ENCODE measurements around the gene PKP2. TPM values are rescaled to one million over a fixed set of nuclear protein-coding genes. Genes with fewer than 3 reads are reported as not detected.

The PKP2 gene
- total RNA-seq: 25.3 TPM

DNA sequence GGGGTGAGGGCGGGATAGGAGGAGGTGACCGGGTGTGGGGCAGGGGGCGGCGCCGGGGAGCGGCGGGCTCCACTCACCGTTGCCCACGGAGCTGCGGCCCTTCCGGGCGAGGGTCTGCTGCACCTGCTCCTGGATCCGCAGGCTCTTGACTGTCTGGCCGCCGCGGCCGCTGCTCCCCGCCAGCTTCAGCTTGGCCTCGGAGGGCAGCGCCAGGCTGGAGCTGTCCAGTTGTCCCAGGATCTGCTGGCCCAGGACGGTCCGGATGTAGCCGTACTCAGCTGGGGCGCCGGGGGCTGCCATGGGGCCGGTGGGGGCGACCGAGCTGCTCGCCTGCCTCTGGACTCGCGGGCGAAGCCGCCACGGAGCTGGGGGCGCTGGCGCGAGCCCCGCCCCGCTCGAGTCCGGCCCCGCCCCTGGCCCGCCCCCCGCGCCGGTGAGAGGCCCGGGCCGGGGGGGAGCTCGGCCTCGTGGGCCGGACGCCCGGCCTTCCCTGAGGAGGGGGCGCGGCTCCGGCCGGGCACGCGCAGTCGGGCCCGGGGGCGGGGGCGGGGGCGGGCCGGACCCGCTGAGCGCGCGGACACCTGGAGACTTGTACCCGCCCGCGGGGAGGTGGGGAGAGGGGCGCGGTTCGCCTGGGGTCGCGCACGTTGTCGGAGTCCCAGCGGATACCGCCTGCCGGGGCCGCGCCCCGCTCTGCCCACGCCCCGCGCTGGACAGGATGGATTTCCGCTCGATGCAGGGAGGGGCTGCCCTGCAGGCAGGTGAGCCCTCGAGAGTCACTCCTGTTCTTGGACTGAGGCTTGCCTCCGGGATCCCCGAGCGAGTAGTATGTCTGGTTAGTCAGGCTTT lies at the start of gene PKP2:
Gene PKP2, minus strand, starts transcription at position 346 of the 849 bp plus-strand sequence. Its CDS starts 46 bp downstream, at position 300.
- peak; percentile 88 for DNase-seq (ENCODE audit: low spot score)

DNA sequence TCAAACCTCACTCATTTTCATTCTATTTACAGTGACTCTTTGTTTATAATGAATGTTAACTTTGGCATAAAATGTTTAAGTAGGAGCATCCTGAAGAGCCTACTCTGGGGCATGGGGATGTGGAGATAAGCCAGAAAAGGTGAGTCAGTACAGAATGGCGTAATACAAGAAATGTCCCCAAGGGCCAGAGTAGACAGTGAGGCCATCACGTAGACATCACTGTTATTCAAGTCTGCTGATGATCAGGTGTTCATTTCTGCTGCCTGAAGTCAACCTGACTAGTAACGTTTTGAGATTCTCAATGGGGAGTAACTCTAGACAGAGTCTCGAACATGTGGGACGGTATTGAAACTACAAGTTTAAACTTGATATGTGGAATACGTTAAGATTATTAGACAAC lies 47.6 kb upstream of the PKP2 start:
- no peak for DNase-seq (ENCODE audit: low spot score)

DNA sequence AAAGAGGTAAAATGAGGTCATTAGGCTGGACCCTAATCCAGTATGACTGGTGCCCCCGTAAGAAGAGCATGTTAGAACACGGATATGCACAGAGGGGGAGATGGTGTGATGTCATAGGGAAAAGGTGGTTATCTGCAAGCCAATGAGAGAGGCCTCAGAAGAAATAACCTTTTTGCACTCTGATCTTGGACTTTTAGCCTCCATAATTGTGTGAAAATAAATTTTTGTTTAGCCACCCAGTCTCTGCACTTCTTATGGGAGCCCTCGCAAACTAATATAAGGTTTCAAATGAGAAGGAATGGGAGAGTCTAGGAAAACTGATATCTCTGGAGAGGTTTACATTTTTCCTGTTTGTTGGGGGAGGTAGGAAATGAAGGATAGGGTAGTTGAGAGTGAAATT lies 43.2 kb upstream of the PKP2 start:
- DNase-seq (ENCODE audit: low spot score): no peak

DNA sequence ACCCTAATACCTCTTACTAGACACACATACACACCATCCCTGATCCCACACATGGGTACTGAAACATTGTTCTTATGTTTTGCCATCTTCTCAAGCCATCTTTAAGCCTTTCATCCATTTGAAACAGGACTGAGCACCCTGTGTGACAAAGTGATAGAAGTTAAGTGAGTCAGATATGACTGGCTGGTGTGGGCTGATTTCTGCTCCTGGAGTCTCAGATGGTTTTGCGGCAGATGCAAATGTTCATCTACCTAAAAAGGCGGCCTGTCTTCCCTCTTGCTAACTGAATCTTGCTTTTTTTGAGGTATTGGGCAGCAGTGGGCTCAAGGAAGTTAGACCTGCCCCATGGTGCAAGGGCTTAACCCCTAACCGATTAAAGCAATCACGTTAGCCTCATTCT lies 30.4 kb upstream of the PKP2 start:
- DNase-seq (ENCODE audit: low spot score): no peak

DNA sequence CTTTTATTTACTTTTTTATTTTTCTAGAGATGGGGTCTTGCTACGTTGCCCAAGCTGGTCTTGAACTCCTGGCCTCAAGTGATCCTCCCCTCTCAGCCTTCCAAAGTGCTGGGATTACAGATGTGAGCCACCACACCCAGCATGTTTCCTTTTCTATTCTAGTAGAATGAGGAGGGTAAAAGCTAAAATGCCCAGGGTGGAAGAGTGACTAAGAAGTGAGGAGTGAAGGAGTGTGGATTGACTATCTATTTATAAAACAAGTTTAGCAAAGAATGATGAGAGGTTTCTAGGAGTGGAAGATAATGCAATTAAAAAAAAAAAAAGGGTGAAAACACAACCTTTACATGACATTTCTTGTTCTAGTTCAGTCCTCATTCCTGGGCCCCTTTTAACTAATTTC lies 29.8 kb upstream of the PKP2 start:
- DNase-seq (ENCODE audit: low spot score): no peak

DNA sequence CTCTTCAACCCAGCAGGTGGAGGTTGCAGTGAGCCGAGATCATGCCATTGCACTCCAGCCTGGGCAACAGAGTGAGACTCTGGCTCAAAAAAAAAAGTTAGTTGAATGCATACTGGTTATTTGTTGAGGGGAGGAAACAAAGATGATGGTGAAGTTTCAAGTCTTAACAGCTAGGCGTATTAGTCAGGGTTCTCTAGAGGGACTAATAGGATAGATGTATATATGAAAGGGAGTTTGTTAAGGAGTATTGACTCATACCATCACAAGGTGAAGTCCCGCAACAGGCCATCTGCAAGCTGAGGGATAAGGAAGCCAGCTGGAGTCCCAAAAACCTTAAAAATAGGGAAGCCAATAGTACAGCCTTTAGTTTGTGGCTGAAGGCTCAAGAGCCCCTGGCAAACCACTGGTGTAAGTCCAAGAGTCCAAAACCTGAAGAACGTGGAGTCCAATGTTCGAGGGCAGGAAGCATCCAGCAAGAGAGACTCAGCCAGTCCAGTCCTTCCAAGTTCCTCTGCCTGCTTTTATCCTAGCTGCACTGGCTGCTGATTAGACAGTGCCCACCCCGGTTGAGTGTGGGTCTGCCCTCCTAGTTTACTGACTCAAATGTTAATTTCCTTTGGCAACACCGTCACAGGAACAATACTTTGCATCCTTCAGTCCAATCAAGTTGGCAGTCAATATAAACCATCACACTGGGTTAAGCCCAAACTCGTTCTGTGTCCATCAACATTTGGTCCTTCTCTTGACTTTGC lies 26.1 kb upstream of the PKP2 start:
- no peak for DNase-seq (ENCODE audit: low spot score)

DNA sequence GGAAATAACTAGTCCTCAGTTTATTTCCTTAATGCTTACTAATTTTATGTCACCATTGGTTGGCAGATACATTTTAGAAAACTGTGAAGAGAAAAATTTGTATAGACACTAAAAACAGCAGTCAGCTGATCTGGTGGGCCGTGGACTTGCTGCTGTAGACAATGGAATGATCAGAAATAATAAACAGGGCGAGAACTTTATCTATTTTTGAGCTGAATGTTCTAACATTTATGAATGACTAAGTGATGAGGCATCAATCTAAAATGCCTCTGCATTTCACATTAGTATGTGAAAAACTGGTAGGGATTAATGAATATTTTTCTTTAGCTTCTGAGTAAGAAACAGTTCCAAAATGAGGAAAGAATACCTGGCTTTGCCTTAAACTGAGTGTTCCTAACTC lies 24.8 kb upstream of the PKP2 start:
- no peak for DNase-seq (ENCODE audit: low spot score)

DNA sequence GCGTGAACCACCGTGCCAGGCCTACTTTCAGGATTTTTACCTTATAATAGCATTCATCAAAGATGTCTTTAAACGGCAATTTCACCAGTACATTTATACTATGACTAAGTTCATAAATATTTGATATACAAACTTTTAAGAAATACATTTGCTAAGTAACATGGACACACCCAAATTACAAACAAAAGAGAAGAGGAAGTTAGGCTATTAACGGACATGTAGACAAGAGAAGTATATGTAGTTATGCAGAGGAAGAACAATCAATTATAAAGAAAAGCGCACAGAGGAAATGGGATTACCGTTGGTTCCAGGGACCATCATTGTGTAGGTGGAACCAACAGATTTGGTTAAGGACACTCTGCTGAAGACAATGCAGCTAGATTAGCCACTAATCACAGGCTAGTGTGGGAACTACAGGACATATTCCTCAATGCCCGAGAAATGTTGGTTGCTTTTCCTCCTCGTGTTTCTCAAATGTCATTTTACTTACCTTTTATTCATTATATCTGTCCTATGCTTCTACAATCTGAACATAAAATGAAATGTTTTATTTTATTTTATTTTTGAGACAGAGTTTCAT lies 24.0 kb upstream of the PKP2 start:
- DNase-seq (ENCODE audit: low spot score): no peak

DNA sequence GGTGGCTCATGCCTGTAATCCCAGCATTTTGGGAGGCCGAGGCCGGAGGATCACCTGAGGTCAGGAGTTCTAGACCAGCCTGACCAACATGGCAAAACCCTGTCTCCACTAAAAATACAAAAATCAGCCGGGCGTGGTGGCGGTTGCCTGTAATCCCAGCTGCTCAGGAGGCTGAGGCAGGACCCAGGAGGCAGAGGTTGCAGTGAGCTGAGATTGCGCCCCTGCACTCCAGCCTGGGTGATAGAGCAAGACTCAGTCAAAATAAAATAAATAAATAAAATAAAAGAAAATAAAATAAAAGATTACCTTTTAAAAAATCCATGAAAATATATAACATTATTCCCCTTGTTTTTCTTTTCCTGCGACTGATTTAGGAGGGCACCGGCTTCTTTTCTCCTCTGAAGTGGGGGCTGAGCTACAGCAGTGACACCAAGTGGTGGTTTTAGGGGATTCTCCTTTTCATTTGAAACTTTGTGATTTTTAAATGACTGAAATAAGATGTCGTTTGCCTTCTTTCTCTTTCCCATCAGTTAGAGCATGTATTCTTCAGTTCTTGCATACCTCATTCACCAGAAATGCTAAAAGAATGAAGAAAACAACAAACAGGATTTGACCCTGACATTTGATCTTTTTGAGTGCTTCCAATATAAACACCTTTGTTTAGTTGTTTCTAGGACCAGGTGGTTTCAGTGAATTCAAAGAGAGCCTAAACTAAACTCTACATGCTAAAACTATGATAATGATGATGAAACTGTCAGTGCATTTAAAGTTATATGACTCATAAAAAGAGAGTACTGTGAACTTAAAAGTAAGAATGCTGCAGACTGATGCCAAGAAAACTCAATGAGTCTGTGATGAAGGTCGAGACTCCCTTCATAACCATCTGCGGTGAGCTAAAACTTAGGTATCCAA lies 22.6 kb upstream of the PKP2 start:
- DNase-seq (ENCODE audit: low spot score): no peak

DNA sequence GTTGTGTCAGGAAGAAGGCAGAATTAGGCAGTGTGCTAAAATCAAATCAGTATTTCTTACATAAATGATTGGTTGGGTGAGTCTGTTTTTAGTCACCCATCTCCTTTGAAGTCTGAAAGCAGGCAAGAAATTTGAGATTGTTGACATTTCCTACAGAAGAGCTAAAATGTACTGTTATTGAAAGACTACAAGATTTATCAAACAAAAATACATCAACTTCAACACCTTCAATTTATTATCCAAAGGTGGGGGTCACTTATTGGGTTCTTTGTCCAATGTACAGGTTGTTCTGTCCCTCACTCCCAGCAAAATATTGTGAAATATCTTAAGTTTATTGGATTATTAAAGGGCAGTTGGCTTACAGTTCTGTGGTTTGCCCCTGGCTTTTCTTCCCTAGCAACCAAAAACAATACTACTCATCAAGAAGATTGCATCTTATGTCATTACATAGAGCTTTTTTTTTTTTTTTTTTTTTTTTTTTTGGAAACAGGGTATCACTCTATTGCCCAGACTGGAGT lies 20.6 kb upstream of the PKP2 start:
- DNase-seq (ENCODE audit: low spot score): no peak

DNA sequence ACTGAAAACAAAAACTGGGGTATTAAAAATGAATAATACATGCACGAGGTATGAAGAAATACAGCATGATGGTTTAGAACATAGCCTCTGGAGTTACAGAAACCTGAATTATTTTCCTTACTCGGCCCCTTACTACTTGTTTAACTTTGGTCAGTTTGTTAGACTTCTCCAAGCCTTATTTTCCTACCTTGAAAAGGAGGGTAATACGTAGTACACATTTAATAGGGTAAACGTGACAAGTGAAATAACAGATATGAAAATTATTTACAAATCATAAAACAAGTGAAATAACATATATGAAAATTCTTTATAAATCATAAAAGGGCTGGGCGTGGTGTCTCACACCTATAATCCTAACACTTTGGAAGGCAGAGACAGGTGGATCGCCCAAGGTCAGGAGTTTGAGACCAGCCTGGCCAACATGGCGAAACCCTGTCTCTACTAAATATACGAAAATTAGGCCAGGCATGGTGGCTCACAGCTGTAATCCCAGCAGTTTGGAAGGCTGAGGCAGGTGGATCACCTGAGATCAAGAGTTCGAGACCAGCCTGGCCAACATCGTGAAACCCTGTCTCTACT lies 11.4 kb upstream of the PKP2 start:
- DNase-seq (ENCODE audit: low spot score): no peak

DNA sequence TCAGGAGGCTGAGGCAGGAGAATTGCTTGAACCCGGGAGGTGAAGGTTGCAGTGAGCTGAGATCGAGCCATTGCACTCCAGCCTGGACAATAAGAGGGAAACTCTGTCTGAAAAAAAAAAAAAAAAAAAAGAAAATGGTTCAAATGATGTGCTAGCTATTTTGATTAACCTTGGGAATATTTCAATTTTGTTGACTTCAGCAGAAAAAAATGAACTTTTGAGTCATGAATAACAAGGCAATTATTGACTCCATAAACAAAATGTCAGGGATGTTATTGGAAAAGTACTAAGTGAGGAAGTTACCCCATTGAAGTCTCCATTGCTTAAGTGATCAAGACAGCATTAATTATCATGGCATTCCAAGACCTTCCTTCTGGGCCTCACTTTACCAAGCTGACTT lies 10.6 kb upstream of the PKP2 start:
- no peak for DNase-seq (ENCODE audit: low spot score)

DNA sequence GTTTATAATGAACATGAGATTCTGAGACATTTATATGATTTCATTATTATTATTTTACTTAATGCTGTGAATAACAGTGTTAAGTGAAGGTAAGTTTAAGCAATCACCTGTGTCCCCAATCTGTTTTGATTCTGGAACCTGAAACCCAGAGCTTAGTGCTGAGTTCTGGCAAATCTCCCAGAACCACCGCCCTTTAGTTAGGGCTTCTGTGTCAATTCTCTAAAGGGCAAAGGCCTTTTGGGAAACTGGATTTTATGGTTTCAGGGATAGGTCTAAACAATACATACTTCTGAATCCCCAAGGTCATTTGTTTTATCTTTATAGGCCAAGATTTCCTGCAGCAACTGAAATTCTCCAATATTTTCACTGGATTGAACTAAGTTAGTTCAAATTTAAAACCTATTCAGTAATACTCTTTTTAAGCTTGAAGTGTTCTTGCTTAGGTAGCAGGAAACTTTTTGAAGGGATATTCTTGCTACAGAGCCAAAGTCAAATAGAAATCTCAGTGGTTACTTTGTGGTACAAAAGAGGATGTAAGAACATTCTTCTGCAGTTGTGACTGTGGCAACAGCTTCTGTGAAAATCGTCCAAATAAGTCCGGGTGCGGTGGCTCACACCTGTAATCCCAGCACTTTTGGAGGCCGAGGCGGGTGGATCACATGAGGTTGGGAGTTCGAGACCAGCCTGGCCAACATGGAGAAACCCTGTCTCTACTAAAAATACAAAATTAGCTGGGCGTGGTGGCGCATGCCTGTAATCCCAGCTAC lies 10.0 kb upstream of the PKP2 start:
- DNase-seq (ENCODE audit: low spot score): no peak

DNA sequence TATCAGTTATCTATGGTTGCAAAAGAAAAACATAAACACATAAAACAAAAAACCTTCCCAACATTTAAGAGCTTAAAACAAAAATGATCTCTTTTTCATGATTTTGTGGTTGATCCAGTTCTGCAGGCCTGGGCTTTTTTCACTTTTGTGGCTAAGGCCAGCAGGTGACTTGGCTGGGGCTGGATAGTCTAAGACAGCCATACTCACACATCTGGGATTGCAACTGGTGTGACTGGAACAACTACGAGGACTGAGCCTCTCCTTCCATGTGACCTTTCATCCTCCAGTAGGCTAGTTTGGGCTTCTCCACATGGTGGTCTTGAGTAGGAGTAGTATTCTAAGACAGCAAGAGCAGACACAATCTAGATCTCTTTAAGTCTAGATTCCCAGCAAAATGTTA lies 7.2 kb upstream of the PKP2 start:
- no peak for DNase-seq (ENCODE audit: low spot score)

DNA sequence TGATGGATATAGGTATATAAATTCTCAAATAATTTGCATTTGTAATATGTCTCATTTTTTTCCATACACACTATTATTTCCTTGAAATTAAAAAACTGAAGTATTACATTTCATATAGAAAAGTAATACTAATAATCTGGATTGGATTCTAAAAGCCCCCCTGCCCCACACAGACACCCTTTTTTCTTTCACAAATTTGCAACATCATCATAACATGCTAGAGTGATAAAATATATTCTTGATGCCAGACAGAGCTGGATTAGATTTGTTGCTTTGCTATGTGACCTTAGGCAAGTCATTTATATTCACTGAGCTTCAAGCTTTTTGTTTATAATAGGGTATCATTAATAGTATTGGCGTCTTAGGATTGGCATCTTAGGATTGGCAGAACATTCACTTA lies 6.7 kb upstream of the PKP2 start:
- no peak for DNase-seq (ENCODE audit: low spot score)

DNA sequence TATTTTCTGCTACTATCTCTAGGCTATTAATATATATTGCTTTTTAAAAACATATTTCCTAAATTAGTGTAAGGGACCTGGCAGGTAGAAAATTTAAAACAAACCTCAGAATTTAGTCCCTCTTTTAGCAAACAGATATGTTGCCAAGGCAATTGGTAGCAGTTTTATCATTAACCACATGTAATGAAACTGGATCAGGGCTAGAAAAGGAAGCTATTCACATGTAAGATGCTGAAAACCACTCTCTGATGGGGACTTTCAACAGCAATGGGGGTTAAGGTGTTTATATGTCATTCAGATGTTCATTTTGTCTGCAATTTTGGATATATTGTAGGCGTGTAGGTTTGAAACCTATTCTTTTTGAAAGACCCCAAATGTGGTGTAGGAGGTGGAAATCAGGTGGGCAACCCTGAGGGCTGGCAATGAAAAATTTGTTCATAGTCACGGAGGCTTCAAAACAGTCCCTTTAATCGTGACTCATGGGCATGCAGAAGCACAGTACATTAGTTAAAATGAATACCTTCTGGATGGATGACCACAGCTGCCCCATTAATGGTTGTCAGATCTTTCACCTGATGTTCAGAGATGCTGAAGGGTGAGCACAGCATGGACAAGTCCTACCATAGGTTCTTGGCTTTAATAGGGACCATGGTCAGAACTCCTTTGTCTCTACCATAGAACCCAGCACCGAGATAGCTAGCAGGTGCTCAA lies 5.9 kb upstream of the PKP2 start:
- no peak for DNase-seq (ENCODE audit: low spot score)

DNA sequence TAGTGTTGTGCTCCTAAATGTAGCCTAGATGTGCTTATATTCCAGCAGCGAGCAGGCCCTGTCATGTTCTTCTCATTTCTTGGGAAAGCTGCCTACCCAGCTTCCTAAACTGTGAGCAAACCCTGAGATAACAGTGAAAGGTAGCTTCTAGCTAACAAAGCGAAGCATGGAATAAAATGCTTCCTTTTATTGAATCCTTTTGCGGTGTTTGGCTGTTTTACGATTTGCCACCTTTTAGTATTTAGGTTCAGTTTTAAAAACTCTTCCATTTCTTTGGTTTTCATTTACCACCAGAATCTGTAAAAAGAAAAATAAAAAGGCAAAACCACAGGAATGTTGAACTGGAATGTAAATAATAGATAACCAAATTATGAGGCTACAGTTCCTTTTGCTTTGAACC lies 5.0 kb upstream of the PKP2 start:
- DNase-seq (ENCODE audit: low spot score): no peak

DNA sequence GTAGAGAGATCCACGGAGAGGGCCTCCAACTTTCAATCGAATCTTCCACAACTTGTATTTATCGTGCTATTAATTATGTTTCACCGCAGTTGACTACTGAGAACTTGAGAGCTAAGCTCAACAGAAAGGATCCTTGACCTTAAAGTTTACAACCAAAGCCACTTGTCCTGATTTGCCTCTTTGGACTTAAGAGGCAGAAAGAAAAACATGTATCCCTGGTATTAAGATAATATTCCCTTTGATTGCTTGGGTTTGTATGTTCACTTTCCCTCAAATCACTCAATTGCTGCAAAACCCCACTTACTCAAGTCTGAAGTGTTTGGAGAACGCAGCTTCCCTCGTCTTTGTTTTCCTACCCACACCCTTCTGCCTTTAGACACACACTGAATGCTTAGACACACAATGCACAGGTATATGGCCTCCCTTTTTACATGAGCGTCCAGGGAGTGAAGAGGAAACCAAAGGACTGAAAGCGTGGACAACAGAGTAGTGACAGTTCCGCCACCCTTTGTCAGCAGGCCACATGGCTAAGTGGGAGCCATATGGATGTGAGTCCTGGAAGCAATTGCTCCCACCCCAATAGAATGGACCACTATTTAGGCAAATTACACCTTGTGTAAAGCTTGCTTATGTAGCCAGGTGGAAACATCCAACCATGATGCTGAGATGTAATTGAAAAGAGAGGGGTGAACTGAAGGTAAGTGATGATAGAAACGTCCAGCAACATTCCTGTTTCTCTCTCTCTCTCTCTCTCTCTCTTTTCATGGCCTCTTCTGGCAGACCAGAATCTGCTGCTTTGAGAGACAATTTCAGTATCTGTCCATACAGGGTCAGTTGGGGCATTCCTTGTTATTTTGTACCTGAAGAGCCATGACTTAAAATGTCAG lies 1.4 kb upstream of the PKP2 start:
- DNase-seq (ENCODE audit: low spot score): no peak

DNA sequence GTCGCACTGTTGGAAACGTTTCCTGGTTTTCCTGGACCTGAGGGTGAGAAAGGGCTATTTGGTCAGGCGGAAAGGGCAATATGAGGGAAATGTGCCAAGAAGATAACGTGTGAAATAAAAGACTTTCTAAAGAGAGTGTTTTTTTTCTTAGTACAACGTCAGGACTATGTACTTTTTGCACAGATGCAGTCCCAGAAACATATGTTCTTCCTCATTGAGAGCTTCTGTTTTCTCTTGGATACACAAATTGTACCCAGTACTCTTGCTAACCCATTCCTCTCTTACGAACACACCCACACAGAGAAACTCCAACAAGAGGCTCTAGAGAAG lies 669 bp upstream of the PKP2 start:
- no peak for DNase-seq (ENCODE audit: low spot score)

All from ureter (tissue), 1 donor.